WTC11 (cell line): ENCODE results near the gene BFSP2. TPM values are rescaled to one million over a fixed set of nuclear protein-coding genes. Genes with fewer than 3 reads are reported as not detected.

Experiments
- ATAC-seq: fragments of 200-7000 bp; cut with Tn5 transposase; 2 replicates; pipeline ENCODE4 v1.10.0; 2021; ENCODE audit warnings: mild to moderate bottlenecking, moderate library complexity
- CTCF ChIA-PET: fragments of 300-600 bp; sonication (Branson Sonifier 250); formaldehyde crosslinking; loops from one replicate; lab custom pipeline; 2021; ENCODE audit warnings: antibody characterized with exemption; lab: Charles Lee
- POLR2A ChIA-PET: fragments of 350-600 bp; sonication (Branson Sonifier 250); formaldehyde crosslinking; loops from one replicate; lab custom pipeline; 2021; ENCODE audit warnings: antibody characterized with exemption; lab: Charles Lee
- DNase-seq: peaks from one replicate; pipeline ENCODE4 v3.0.0; 2021; ENCODE audit warnings: low spot score
- H3K27ac Mint-ChIP-seq: 2 replicates; pipeline ENCODE4 v1.8.0; 2021; ENCODE audit warnings: mixed read lengths
- H3K27me3 Mint-ChIP-seq: 2 replicates; pipeline ENCODE4 v1.8.0; 2021; ENCODE audit warnings: low read depth, mild to moderate bottlenecking, moderate library complexity, mixed read lengths
- H3K36me3 Mint-ChIP-seq: 2 replicates; pipeline ENCODE4 v1.8.0; 2021; ENCODE audit warnings: mixed read lengths
- H3K4me1 Mint-ChIP-seq: 2 replicates; pipeline ENCODE4 v1.8.0; 2022; ENCODE audit warnings: mixed read lengths
- H3K4me3 Mint-ChIP-seq: 2 replicates; pipeline ENCODE4 v1.8.0; 2021; ENCODE audit warnings: mild to moderate bottlenecking, moderate library complexity, mixed read lengths
- H3K9me3 Mint-ChIP-seq: 2 replicates; pipeline ENCODE4 v1.8.0; 2021; ENCODE audit warnings: mixed read lengths
- CREM ChIP-seq: sonication (generic); formaldehyde crosslinking; IDR thresholded peaks from 2 replicates; pipeline ENCODE4 v1.8.1; 2022; ENCODE audit warnings: mild to moderate bottlenecking, missing genetic modification reagents, moderate library complexity
- E2F5 ChIP-seq: sonication (generic); formaldehyde crosslinking; IDR thresholded peaks from 2 replicates; pipeline ENCODE4 v1.8.1; 2022; ENCODE audit warnings: mild to moderate bottlenecking, moderate library complexity, missing genetic modification reagents
- NFE2L1 ChIP-seq: sonication (generic); formaldehyde crosslinking; IDR thresholded peaks from 2 replicates; pipeline ENCODE4 v1.8.1; 2023; ENCODE audit warnings: missing genetic modification reagents
- NFYB ChIP-seq: sonication (generic); formaldehyde crosslinking; conservative IDR thresholded peaks from 2 replicates; pipeline ENCODE4 v1.8.0; 2022; ENCODE audit warnings: low read depth, missing genetic modification reagents
- PRRX2 ChIP-seq: fragments of 250-450 bp; sonication (Bioruptor Pico); IDR thresholded peaks from 2 replicates; pipeline ENCODE4 v1.8.0; 2021; ENCODE audit warnings: mild to moderate bottlenecking
- RELA ChIP-seq: sonication (generic); formaldehyde crosslinking; IDR thresholded peaks from 2 replicates; pipeline ENCODE4 v1.8.1; 2022; ENCODE audit warnings: missing genetic modification reagents, mild to moderate bottlenecking, borderline replicate concordance
- RORB ChIP-seq: fragments of 250-450 bp; sonication (Bioruptor Pico); IDR thresholded peaks from 2 replicates; pipeline ENCODE4 v1.9.0; 2021; ENCODE audit warnings: mild to moderate bottlenecking
- STAT6 ChIP-seq: sonication (generic); formaldehyde crosslinking; conservative IDR thresholded peaks from 2 replicates; pipeline ENCODE4 v1.8.1; 2023; ENCODE audit warnings: mild to moderate bottlenecking, low read depth, missing genetic modification reagents, moderate library complexity
- TCF7 ChIP-seq: sonication (generic); formaldehyde crosslinking; IDR thresholded peaks from 2 replicates; pipeline ENCODE4 v1.8.0; 2022; ENCODE audit warnings: mild to moderate bottlenecking, low read depth, missing genetic modification reagents, moderate library complexity
- ZBTB21 ChIP-seq: sonication (generic); formaldehyde crosslinking; IDR thresholded peaks from 2 replicates; pipeline ENCODE4 v1.8.1; 2023; ENCODE audit warnings: mild to moderate bottlenecking, missing genetic modification reagents, borderline replicate concordance
- ZNF121 ChIP-seq: sonication (generic); formaldehyde crosslinking; IDR thresholded peaks from 2 replicates; pipeline ENCODE4 v1.8.0; 2023; ENCODE audit warnings: missing genetic modification reagents
- ZNF219 ChIP-seq: sonication (generic); formaldehyde crosslinking; IDR thresholded peaks from 2 replicates; pipeline ENCODE4 v1.8.0; 2023; ENCODE audit warnings: missing genetic modification reagents, mild to moderate bottlenecking, borderline replicate concordance
- ZNF263 ChIP-seq: sonication (generic); formaldehyde crosslinking; IDR thresholded peaks from 2 replicates; pipeline ENCODE4 v1.8.1; 2022; ENCODE audit warnings: low read depth, mild to moderate bottlenecking, moderate library complexity, missing genetic modification reagents
- ZNF396 ChIP-seq: fragments of 250-450 bp; sonication (Bioruptor Pico); IDR thresholded peaks from 2 replicates; pipeline ENCODE4 v1.8.0; 2021; ENCODE audit warnings: mild to moderate bottlenecking, moderate library complexity, borderline replicate concordance
- ZNF423 ChIP-seq: fragments of 250-450 bp; sonication (Bioruptor Pico); IDR thresholded peaks from 2 replicates; pipeline ENCODE4 v2.1.2; 2022; ENCODE audit warnings: mild to moderate bottlenecking, moderate library complexity
- total RNA-seq: library from RNA; stranded (reverse); gene quantifications from 3 replicates; pipeline ENCODE4 v1.2.3, GENCODE V29; 2021
- TF ChIP-seq, protein P1 (sequence below): sonication (generic); formaldehyde crosslinking; IDR thresholded peaks from 2 replicates; pipeline ENCODE4 v1.8.1; 2023; ENCODE audit warnings: mild to moderate bottlenecking, missing genetic modification reagents, moderate library complexity
- TF ChIP-seq, protein P2 (sequence below): fragments of 250-450 bp; sonication (Bioruptor Pico); IDR thresholded peaks from 2 replicates; pipeline ENCODE4 v1.9.0; 2021; ENCODE audit warnings: mild to moderate bottlenecking, borderline replicate concordance
- TF ChIP-seq, protein P3 (sequence below): fragments of 250-450 bp; sonication (Bioruptor Pico); conservative IDR thresholded peaks from 2 replicates; pipeline ENCODE4 v1.9.0; 2021; ENCODE audit warnings: mild to moderate bottlenecking
- TF ChIP-seq, protein P4 (sequence below): sonication (generic); formaldehyde crosslinking; IDR thresholded peaks from 2 replicates; pipeline ENCODE4 v1.8.1; 2023; ENCODE audit warnings: mild to moderate bottlenecking, missing genetic modification reagents, moderate library complexity
- TF ChIP-seq, protein P5 (sequence below): sonication (generic); formaldehyde crosslinking; IDR thresholded peaks from 2 replicates; pipeline ENCODE4 v1.8.1; 2022; ENCODE audit warnings: low read depth, mild to moderate bottlenecking, moderate library complexity, missing genetic modification reagents, borderline replicate concordance

Gene BFSP2
- total RNA-seq, 1 experiment from 2014 or later: not detected

GRCh38 chr3:133448478-133449122 lies 48.7 kb downstream of the BFSP2 start:
- TF ChIP-seq RORB (CRISPR knock-in tag) (no peak), RELA (CRISPR knock-in tag) (no peak), E2F5 (no peak), TCF7 (CRISPR knock-in tag) (no peak), CREM (CRISPR knock-in tag) (no peak), STAT6 (CRISPR knock-in tag) (no peak), ZNF219 (CRISPR knock-in tag) (no peak), ZNF121 (no peak), ZNF263 (CRISPR knock-in tag) (no peak), NFYB (CRISPR knock-in tag) (no peak)
- TF ChIP-seq, protein P1, sequence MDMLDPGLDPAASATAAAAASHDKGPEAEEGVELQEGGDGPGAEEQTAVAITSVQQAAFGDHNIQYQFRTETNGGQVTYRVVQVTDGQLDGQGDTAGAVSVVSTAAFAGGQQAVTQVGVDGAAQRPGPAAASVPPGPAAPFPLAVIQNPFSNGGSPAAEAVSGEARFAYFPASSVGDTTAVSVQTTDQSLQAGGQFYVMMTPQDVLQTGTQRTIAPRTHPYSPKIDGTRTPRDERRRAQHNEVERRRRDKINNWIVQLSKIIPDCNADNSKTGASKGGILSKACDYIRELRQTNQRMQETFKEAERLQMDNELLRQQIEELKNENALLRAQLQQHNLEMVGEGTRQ (CRISPR knock-in tag): no peak
- TF ChIP-seq, protein P2, sequence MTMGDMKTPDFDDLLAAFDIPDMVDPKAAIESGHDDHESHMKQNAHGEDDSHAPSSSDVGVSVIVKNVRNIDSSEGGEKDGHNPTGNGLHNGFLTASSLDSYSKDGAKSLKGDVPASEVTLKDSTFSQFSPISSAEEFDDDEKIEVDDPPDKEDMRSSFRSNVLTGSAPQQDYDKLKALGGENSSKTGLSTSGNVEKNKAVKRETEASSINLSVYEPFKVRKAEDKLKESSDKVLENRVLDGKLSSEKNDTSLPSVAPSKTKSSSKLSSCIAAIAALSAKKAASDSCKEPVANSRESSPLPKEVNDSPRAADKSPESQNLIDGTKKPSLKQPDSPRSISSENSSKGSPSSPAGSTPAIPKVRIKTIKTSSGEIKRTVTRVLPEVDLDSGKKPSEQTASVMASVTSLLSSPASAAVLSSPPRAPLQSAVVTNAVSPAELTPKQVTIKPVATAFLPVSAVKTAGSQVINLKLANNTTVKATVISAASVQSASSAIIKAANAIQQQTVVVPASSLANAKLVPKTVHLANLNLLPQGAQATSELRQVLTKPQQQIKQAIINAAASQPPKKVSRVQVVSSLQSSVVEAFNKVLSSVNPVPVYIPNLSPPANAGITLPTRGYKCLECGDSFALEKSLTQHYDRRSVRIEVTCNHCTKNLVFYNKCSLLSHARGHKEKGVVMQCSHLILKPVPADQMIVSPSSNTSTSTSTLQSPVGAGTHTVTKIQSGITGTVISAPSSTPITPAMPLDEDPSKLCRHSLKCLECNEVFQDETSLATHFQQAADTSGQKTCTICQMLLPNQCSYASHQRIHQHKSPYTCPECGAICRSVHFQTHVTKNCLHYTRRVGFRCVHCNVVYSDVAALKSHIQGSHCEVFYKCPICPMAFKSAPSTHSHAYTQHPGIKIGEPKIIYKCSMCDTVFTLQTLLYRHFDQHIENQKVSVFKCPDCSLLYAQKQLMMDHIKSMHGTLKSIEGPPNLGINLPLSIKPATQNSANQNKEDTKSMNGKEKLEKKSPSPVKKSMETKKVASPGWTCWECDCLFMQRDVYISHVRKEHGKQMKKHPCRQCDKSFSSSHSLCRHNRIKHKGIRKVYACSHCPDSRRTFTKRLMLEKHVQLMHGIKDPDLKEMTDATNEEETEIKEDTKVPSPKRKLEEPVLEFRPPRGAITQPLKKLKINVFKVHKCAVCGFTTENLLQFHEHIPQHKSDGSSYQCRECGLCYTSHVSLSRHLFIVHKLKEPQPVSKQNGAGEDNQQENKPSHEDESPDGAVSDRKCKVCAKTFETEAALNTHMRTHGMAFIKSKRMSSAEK: no peak
- TF ChIP-seq, all 79 proteins: peak for 0
- Mint-ChIP-seq H3K4me3 (no peak overlapping the region), H3K27me3 (no peaks in the 10 kb centered on the region), H3K27ac (no peak overlapping the region), H3K4me1 (peaks cover 17% of the 10 kb centered on the region), H3K9me3 (no peaks in the 10 kb centered on the region), H3K36me3 (no peaks in the 10 kb centered on the region)
- no peak for ATAC-seq
- DNase-seq: no peak
- CTCF ChIA-PET: no interaction called here
- POLR2A ChIA-PET: no interaction called here

DNA sequence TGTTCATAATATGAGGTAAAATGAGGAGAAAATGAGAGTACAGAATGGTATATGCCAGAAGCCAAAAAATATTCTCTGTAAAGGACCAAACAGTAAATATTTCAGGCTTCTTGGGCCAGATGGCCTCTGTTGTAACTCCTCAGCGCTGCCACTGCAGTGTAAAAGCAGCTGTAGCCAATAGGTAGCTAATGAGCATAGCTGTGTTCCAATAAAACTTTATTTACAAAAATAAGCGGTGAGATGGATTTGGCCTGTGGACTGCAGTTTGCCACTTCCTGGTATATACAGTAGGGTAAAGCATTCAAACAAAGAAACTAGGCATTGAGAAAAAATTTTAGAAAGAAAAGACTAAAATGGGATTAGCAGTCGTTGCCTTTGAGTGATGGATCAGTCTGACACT lies 51.5 kb downstream of the BFSP2 start:
- ChIA-PET POLR2A (no interaction called here), CTCF (no interaction called here)
- no peaks in the 10 kb centered on the region for H3K27me3 Mint-ChIP-seq
- H3K4me3 Mint-ChIP-seq: no peak overlapping the region
- H3K4me1 Mint-ChIP-seq: peaks cover 17% of the 10 kb centered on the region
- no peak for DNase-seq
- no peak for ATAC-seq
- H3K27ac Mint-ChIP-seq: no peak overlapping the region
- no peaks in the 10 kb centered on the region for H3K36me3 Mint-ChIP-seq
- no peaks in the 10 kb centered on the region for H3K9me3 Mint-ChIP-seq
- TF ChIP-seq, protein P1 (CRISPR knock-in tag): no peak
- TF ChIP-seq, protein P3, sequence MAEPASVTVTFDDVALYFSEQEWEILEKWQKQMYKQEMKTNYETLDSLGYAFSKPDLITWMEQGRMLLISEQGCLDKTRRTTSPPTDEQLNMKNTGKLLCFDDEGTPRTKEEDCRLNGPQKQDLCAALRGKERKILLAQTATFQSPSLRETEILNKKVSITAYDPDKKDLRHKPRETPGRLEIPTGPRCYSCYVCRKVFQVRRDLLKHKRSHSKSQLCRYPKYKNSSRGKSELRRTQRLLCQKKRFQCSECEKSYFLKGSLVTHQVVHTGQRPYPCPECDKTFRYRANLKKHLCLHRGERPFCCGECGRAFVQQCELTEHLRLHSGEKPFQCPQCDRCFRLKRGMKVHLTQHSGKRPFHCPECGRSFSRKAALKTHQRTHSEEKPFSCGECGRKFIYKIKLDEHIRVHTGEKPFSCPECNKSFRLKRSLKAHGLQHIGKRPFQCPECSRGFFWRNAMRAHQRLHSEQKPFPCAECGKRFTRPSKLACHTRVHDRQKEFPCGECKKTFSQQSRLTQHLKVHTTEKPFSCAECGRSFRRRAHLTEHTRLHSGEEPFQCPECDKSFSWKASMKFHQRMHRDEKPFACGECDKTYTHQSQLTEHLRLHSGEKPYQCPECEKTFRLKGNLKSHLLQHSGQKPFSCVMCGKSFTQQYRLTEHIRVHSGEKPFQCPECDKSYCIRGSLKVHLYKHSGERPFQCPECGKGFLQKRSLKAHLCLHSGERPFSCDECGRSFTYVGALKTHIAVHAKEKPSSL (CRISPR knock-in tag): no peak
- TF ChIP-seq, protein P4, sequence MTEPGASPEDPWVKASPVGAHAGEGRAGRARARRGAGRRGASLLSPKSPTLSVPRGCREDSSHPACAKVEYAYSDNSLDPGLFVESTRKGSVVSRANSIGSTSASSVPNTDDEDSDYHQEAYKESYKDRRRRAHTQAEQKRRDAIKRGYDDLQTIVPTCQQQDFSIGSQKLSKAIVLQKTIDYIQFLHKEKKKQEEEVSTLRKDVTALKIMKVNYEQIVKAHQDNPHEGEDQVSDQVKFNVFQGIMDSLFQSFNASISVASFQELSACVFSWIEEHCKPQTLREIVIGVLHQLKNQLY: no peak
- TF ChIP-seq TCF7 (CRISPR knock-in tag): no peak
- TF ChIP-seq ZNF423 (CRISPR knock-in tag): no peak
- no peak for TF ChIP-seq PRRX2 (CRISPR knock-in tag)
- no peak for TF ChIP-seq ZNF396
- TF ChIP-seq, protein P5, sequence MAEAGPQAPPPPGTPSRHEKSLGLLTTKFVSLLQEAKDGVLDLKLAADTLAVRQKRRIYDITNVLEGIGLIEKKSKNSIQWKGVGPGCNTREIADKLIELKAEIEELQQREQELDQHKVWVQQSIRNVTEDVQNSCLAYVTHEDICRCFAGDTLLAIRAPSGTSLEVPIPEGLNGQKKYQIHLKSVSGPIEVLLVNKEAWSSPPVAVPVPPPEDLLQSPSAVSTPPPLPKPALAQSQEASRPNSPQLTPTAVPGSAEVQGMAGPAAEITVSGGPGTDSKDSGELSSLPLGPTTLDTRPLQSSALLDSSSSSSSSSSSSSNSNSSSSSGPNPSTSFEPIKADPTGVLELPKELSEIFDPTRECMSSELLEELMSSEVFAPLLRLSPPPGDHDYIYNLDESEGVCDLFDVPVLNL: no peak
- no peak for TF ChIP-seq ZBTB21 (CRISPR knock-in tag)
- no peak for TF ChIP-seq NFE2L1
- no peak for TF ChIP-seq ZNF219 (CRISPR knock-in tag)
